Measurements from ENCODE around the gene TAX1BP3.

Gene TAX1BP3

GRCh38 chr17:3675886-3676285 is 7.5 kb upstream of the TAX1BP3 start:
- no peak overlapping the region for H3K9ac ChIP-seq (ENCODE audit: low read length)
- TF ChIP-seq EZH2phosphoT487 (IDR thresholded peaks at IDR 0.05; ENCODE audit: low read depth) = no peak
- TF ChIP-seq CTCF (IDR thresholded peaks at IDR 0.05; ENCODE audit: low read depth, low read length) = no peak
- no peaks in the 10 kb centered on the region for H3K4me1 ChIP-seq (ENCODE audit: low read length)
- H2AFZ ChIP-seq (ENCODE audit: low read depth, low read length) = no peak overlapping the region
- H3K36me3 ChIP-seq (replicated peaks; ENCODE audit: low read depth, low read length) = no peaks in the 10 kb centered on the region
- H3K79me2 ChIP-seq (ENCODE audit: low read length) = no peaks in the 10 kb centered on the region
- H3K4me3 ChIP-seq (ENCODE audit: low read length) = no peak overlapping the region
- H3K27me3 ChIP-seq (ENCODE audit: low read depth, low read length) = no peaks in the 10 kb centered on the region
- no peak overlapping the region for H3K27ac ChIP-seq (ENCODE audit: low read length)
- no peaks in the 10 kb centered on the region for H3K9me3 ChIP-seq (ENCODE audit: insufficient read depth, low read length)
- H4K20me1 ChIP-seq (ENCODE audit: insufficient read depth, low read length) = no peaks in the 10 kb centered on the region
- H3K4me2 ChIP-seq (ENCODE audit: low read length) = no peak overlapping the region

DNA sequence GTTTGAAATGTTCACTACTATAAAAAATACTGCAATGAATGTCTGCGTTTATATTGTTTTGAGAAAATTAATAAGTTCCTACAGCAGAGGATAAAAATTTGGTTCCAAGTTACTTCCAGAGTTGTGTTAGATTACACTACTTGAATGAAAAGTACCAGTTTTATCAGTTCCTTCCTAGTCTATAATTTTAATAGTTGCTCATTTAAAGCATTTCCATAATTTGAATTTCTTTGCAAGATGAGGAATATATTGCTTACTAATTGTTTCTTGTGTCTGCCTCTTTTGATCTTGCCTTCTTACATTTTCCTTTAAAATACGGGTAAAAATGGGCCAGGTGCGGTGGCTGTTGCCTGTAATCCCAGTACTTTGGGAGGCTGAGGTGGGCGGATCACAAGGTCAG is 4.2 kb upstream of the TAX1BP3 start:
- Histone ChIP-seq H3K9me3 (ENCODE audit: insufficient read depth, low read length) (no peaks in the 10 kb centered on the region), H3K27ac (ENCODE audit: low read length) (no peak overlapping the region), H3K4me1 (ENCODE audit: low read length) (peaks cover 6% of the 10 kb centered on the region; the same call in 1 of the 2 replicates), H3K27me3 (ENCODE audit: low read depth, low read length) (no peaks in the 10 kb centered on the region), H3K4me3 (ENCODE audit: low read length) (no peak overlapping the region), H3K9ac (ENCODE audit: low read length) (no peak overlapping the region), H2AFZ (ENCODE audit: low read depth, low read length) (no peak overlapping the region), H3K79me2 (ENCODE audit: low read length) (peaks cover 18% of the 10 kb centered on the region), H4K20me1 (ENCODE audit: insufficient read depth, low read length) (no peaks in the 10 kb centered on the region), H3K4me2 (ENCODE audit: low read length) (no peak overlapping the region), H3K36me3 (replicated peaks; ENCODE audit: low read depth, low read length) (no peaks in the 10 kb centered on the region)
- no peak for TF ChIP-seq CTCF (IDR thresholded peaks at IDR 0.05; ENCODE audit: low read depth, low read length)
- TF ChIP-seq EZH2phosphoT487 (IDR thresholded peaks at IDR 0.05; ENCODE audit: low read depth) = no peak

- H3K27ac ChIP-seq (ENCODE audit: low read length) = no peak overlapping the region
Measured at GRCh38 chr17:3669548-3669947, 1.2 kb upstream of the TAX1BP3 start.

DNA sequence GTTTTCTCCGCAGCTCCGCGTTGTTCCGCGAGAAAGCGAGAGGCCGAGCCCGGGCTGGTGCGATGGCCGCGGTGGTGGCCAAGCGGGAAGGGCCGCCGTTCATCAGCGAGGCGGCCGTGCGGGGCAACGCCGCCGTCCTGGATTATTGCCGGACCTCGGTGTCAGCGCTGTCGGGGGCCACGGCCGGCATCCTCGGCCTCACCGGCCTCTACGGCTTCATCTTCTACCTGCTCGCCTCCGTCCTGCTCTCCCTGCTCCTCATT is 638 bp upstream of the TAX1BP3 start:
- TF ChIP-seq CTCF (IDR thresholded peaks at IDR 0.05; ENCODE audit: low read depth, low read length) (no peak), EZH2phosphoT487 (IDR thresholded peaks at IDR 0.05; ENCODE audit: low read depth) (no peak)
- H3K4me3 ChIP-seq (ENCODE audit: low read length) = peak overlapping the region; percentile 91
- H2AFZ ChIP-seq (ENCODE audit: low read depth, low read length) = no peak overlapping the region
- H3K27me3 ChIP-seq (ENCODE audit: low read depth, low read length) = no peaks in the 10 kb centered on the region
- peaks cover 18% of the 10 kb centered on the region for H3K79me2 ChIP-seq (ENCODE audit: low read length)
- H3K36me3 ChIP-seq (replicated peaks; ENCODE audit: low read depth, low read length) = no peaks in the 10 kb centered on the region
- no peaks in the 10 kb centered on the region for H3K9me3 ChIP-seq (ENCODE audit: insufficient read depth, low read length)
- peak overlapping the region; percentile 71 for H3K9ac ChIP-seq (ENCODE audit: low read length)
- H3K27ac ChIP-seq (ENCODE audit: low read length) = peak overlapping the region; percentile 44
- peak overlapping the region; percentile 81 for H3K4me2 ChIP-seq (ENCODE audit: low read length)
- H4K20me1 ChIP-seq (ENCODE audit: insufficient read depth, low read length) = no peaks in the 10 kb centered on the region
- peaks cover 9% of the 10 kb centered on the region; the same call in 1 of the 2 replicates for H3K4me1 ChIP-seq (ENCODE audit: low read length)

More at GRCh38 chr17:3669548-3669947, 1.2 kb upstream of the TAX1BP3 start:
- H3K36me3 ChIP-seq (replicated peaks; ENCODE audit: low read depth, low read length) = no peaks in the 10 kb centered on the region
- H3K4me3 ChIP-seq (ENCODE audit: low read length) = peak overlapping the region; percentile 91
- no peaks in the 10 kb centered on the region for H4K20me1 ChIP-seq (ENCODE audit: insufficient read depth, low read length)
- peaks cover 9% of the 10 kb centered on the region; the same call in 1 of the 2 replicates for H3K4me1 ChIP-seq (ENCODE audit: low read length)
- peaks cover 18% of the 10 kb centered on the region for H3K79me2 ChIP-seq (ENCODE audit: low read length)
- no peaks in the 10 kb centered on the region for H3K27me3 ChIP-seq (ENCODE audit: low read depth, low read length)
- H3K9ac ChIP-seq (ENCODE audit: low read length) = peak overlapping the region; percentile 71
- no peaks in the 10 kb centered on the region for H3K9me3 ChIP-seq (ENCODE audit: insufficient read depth, low read length)
- TF ChIP-seq CTCF (IDR thresholded peaks at IDR 0.05; ENCODE audit: low read depth, low read length) = no peak
- TF ChIP-seq EZH2phosphoT487 (IDR thresholded peaks at IDR 0.05; ENCODE audit: low read depth) = no peak
- no peak overlapping the region for H2AFZ ChIP-seq (ENCODE audit: low read depth, low read length)
- H3K4me2 ChIP-seq (ENCODE audit: low read length) = peak overlapping the region; percentile 81

Measured in OCI-LY3 (cell line).